HEK293 (cell line): ENCODE results near the gene MACF1.

Experiments
- CTCF ChIP-seq: fragments of 450-650 bp; formaldehyde crosslinking; IDR thresholded peaks from 2 replicates; pipeline ENCODE4 v1.5.1; 2016; ENCODE audit warnings: missing biosample characterization, missing genetic modification characterization
- TF ChIP-seq, protein P1 (sequence below): fragments of 450-650 bp; formaldehyde crosslinking; IDR thresholded peaks from 2 replicates; pipeline ENCODE4 v1.5.1; 2016; ENCODE audit warnings: missing biosample characterization, missing genetic modification characterization, borderline replicate concordance

DNA sequence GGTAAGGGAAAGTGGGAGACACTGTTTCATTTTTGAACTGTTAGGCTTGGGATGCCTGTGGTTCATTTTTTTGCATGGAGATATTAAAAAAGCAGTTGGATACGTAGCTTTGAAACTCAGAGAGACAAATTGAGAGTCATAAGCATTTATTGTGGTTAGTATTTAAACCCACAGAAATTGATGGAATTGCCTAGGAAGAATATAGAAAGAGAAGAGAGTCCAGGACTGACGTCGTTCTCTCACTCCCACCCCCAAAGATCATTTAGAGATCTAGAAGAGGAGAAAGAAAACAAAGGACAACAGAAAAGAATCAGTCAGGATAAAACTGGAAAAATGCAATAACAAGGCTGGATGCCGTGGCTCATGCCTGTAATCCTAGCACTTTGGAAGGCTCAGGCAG, 213.7 kb downstream of the MACF1 start:
- no peak for TF ChIP-seq CTCF (tag by site-specific recombination)
- TF ChIP-seq, protein P1, sequence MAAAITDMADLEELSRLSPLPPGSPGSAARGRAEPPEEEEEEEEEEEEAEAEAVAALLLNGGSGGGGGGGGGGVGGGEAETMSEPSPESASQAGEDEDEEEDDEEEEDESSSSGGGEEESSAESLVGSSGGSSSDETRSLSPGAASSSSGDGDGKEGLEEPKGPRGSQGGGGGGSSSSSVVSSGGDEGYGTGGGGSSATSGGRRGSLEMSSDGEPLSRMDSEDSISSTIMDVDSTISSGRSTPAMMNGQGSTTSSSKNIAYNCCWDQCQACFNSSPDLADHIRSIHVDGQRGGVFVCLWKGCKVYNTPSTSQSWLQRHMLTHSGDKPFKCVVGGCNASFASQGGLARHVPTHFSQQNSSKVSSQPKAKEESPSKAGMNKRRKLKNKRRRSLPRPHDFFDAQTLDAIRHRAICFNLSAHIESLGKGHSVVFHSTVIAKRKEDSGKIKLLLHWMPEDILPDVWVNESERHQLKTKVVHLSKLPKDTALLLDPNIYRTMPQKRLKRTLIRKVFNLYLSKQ = no peak
